NCI-H2107 treated with DMSO at 0.1 percent for 48 hours (cell line): Measurements from ENCODE around the gene SLC22A3.
"Not testable (repeated sequence)": the region's sequence is repeated elsewhere in the genome, so short reads cannot be mapped to it uniquely, and the experiment has no call there.

Source experiments
- DNase-seq: peaks from one replicate; lab custom pipeline; 2025; ENCODE audit not compliant: unreplicated experiment; lab: John Stamatoyannopoulos, UW

The SLC22A3 gene, protein sequence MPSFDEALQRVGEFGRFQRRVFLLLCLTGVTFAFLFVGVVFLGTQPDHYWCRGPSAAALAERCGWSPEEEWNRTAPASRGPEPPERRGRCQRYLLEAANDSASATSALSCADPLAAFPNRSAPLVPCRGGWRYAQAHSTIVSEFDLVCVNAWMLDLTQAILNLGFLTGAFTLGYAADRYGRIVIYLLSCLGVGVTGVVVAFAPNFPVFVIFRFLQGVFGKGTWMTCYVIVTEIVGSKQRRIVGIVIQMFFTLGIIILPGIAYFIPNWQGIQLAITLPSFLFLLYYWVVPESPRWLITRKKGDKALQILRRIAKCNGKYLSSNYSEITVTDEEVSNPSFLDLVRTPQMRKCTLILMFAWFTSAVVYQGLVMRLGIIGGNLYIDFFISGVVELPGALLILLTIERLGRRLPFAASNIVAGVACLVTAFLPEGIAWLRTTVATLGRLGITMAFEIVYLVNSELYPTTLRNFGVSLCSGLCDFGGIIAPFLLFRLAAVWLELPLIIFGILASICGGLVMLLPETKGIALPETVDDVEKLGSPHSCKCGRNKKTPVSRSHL

DNA sequence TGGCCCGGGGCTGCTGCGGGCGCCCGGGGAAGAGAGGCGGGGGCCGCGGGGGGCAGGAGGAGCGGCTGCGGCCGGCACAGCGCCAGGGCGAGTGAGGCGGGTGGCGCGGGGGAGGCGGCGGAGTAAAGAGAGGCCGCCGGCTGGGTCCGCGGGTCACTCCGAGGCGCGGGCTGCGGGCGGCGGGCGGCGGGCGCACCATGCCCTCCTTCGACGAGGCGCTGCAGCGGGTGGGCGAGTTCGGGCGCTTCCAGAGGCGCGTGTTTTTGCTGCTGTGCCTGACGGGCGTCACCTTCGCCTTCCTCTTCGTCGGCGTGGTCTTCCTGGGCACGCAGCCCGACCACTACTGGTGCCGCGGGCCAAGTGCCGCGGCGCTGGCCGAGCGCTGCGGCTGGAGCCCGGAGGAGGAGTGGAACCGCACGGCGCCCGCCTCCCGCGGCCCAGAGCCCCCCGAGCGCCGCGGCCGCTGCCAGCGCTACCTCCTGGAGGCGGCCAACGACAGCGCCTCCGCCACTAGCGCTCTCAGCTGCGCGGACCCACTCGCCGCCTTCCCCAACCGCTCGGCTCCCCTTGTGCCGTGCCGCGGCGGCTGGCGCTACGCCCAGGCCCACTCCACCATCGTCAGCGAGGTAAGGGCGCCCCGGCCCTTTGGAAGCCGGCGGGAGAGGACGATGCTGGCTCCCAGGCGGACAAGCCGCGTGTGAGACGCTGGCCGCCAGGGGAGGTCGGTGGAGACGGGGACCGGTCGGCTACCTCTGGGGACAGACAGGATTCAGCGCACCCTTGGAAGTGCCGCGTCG is at the start of gene SLC22A3:
TSS of gene SLC22A3 (plus strand) at position 156 of the 797 bp plus-strand sequence. CDS start at position 198, 42 bp downstream.
- DNase-seq = no peak

DNA sequence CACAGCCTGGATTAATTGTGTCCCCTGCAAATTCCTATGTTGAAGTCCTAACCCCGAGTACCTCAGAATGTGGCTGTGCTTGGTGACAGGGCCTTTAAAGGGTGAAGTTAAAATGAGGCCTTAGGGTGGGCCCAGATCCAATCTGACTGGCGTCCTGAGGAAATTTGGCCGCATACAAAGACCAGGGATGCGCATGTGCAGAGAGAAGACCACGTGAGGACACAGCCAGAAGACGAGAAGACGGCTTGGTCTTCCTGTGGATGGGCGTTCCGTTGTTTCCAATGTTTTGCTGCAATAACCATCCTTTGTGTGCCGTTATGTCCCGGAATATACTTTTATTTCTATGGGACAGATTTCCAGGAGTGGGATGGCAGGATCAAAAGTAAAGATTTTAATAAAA is 48.6 kb upstream of the SLC22A3 start:
- DNase-seq = no peak

DNA sequence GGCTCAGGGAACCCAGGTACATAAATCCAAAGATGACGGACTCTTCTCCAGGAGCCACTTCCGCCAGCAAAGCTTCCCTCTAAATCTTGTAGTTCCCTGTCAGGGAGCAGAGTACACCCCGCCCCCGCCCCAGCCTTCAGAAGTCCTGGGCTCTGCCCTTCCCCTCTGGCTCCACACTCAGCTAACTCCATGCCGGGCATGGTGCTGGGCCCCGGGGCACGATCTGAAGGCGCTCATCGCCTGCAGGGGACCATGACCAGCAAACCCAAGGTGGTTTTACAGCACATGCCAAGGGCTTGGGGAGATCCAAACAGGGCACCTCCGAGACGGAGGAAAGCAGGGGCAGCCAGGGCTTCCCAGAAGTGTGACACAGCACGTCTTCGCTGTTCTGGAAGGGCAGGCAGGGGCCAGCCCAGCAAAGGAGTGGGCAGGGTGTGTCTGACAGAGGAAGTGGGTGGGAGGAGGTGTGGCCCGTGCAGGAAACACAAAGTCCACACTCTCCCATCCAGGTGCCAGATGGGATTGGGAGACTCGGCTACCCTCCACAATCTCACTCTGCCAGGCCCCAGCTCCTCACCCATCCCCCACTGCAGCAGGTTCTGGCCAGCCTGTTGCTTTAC is 48.0 kb upstream of the SLC22A3 start:
- DNase-seq = no peak

DNA sequence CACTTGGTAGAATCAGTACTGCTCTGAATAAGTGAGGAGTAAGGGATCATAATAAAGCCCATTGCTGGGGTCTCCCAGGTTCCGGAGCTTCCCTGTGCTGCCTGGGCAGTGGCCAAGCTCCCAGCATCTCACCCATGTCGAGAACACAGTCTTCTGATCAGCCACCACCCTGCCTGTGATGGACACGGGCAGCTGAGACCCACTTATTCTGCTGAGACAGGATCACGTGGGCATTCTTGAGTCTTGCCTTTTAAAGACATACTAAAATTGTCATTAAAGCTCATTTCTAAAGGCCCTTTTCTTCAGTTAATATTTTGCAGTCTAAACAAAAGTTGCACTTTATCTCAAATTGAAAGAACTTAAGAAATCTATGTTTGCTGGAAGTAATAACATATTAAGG is 46.8 kb upstream of the SLC22A3 start:
- DNase-seq = no peak

- DNase-seq = not testable (repeated sequence)
These were observed 45.6 kb upstream of the SLC22A3 start for GRCh38 chr6:160302431-160303082.

DNA sequence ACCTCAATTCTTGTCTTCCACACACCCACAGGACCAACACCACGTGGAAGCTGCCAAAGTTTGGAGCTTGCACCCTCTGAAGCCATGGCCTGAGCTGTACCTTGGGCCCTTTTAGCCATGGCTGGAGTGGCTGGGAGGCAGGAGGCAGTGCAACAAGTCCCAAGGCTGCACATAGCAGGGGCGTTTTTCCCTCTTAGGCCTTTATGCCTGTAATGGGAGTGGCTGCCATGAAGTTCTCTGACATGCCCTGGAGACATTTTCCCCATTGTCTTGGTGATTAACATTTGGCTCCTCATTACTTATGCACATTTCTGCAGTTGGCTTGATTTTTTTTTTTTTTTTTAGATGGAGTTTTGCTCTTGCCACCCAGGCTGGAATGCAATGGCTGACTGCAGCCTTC is 44.4 kb upstream of the SLC22A3 start:
- DNase-seq = no peak

GRCh38 chr6:160305926-160306713 is 42.1 kb upstream of the SLC22A3 start:
- DNase-seq = no peak

DNA sequence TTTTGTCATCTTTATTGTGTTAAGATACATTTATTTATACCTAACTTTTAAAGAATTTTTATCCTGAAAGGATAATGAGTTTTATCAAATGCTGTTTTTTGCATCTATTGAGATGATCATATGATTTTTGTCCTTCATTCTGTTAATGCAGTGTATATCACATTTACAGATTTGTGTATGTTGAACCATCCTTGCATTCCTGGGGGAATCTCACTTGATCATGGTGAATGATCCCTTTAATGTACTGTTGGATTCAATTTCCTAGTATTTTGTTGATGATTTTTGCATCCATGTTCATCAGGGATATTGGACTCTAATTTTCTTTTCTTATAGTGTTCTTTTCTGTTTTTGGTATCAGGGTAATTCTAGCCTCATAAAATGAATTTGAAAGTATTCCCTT is 38.5 kb upstream of the SLC22A3 start:
- no peak for DNase-seq

- DNase-seq = no peak
These were observed 35.3 kb upstream of the SLC22A3 start for GRCh38 chr6:160312900-160313299.

- no peak for DNase-seq
These were observed 32.9 kb upstream of the SLC22A3 start for GRCh38 chr6:160315310-160315709.

DNA sequence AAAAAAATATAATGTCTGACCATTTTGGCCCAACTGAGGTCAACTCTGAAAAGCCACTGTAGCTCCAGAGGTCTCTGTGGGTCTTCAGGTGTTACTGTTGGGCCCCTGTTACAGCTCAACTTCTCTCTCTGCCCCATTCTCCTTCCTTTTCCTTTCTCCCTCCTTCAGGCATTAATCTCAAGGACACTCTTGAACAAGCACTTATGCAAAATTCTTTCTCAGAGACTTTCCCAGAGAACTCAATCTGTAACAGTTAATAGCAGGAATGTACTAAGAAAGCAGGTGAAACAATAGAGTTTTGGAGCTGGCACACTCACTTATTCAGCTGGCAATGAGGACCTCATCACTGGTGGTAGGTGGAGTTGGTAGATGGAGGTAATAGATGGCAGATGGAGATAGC is 31.9 kb upstream of the SLC22A3 start:
- DNase-seq = no peak

DNA sequence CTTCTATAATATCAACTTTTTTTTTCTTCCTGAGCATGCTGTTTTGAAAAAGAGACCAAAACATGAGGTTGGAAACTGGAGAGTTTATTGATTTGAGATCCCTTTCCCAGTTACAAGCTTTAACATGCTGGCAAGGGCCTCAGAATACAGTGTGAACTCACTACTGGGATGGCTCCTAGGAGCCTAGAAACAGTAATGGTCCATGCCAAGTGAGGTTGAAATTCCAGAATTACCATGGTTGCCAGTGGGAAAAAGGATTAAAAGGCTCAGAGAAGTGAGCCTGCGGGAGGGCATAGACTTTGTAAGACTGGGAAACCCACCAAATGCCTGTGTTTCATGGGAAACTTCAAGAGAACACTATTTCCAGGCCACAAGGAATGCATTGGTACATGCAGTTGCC is 28.9 kb upstream of the SLC22A3 start:
- DNase-seq = no peak

GRCh38 chr6:160321729-160322505 is 26.3 kb upstream of the SLC22A3 start:
- no peak for DNase-seq

DNA sequence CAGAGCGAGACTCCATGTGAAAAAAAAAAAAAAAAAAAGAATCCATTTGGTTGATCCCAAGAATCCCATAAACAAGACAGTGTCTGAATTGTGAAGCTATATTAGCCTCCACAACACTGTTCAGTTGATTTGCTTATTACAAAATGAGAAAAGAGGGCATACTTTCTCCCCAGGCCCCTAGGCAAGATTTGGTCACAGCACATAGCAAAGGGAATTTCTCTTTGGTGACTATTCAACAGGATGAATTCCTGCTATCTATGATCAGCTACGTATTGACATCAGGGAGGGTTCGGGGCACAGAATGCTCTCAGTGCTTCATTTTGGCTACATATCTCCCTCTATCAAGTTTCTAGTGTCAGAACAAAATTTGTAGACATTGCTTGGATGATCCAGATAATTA is 20.2 kb upstream of the SLC22A3 start:
- no peak for DNase-seq

DNA sequence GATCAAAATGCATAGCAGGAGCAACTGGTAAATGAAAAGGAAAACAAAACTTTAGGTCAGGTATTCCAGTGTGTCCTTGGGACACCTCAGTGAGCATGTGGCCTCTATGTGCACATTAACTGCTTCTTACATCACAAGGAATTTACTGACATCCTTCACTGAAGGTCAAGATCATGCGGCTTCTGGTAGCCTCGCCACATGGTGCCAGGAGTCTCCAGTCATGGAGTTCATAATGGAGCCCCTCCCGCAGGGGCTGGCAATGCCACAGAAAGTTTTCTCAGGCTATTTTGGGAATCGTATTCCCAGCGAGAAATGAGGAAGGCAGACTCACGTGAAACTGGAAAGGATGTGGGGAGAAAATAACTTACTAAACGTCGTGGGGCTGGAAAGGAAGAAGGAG is 19.7 kb upstream of the SLC22A3 start:
- DNase-seq = no peak

- DNase-seq = no peak
These were observed 19.0 kb upstream of the SLC22A3 start for GRCh38 chr6:160329188-160329587.

- DNase-seq = no peak
These were observed 17.6 kb upstream of the SLC22A3 start for GRCh38 chr6:160330619-160331018.

DNA sequence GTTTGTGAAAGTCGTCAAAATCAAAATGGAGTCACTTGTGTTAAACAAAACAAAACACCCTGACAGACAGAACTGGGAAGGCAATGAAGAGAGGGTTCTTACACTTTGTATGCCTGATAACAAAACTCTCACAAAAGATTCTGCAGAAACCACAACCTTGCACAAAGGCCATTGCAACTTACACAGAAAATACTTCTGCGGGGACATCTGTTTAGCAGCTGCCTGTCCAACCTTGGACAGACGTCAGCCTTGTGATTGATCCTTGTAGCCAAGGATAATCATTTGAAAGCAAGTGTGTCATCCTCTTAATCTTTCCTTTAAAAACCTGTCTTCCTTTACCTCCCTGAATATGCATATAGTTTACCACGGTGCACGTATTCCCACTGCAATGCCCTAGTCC is 17.0 kb upstream of the SLC22A3 start:
- DNase-seq = no peak

GRCh38 chr6:160331753-160332152 is 16.4 kb upstream of the SLC22A3 start:
- DNase-seq = no peak
